Stomach smooth muscle (tissue), 2 donors: ENCODE results near the gene ORC3.
"Not testable (repeated sequence)": the region's sequence is repeated elsewhere in the genome, so short reads cannot be mapped to it uniquely, and the experiment has no call there.

Experiments
- H3K27ac ChIP-seq: one replicate; pipeline ENCODE4 v1.7.0; 2013; ENCODE audit warnings: mild to moderate bottlenecking, low read length, inconsistent platforms
- H3K27me3 ChIP-seq, 2 donors: one replicate each; pipeline ENCODE4 v1.7.0; 2013; ENCODE audit warnings: low read length in 2 of 2; ENCODE audit not compliant: insufficient read depth in 2 of 2, control insufficient read depth in 1 of 2
- H3K36me3 ChIP-seq, 2 donors: one replicate each; pipeline ENCODE4 v1.7.0; 2013; ENCODE audit warnings: low read length in 2 of 2; ENCODE audit not compliant: control insufficient read depth in 2 of 2, insufficient read depth in 2 of 2
- H3K4me1 ChIP-seq: one replicate; pipeline ENCODE4 v1.7.0; 2013; ENCODE audit warnings: low read length; ENCODE audit not compliant: control insufficient read depth, insufficient read depth
- H3K4me3 ChIP-seq, 2 donors: one replicate each; pipeline ENCODE4 v1.7.0; 2013; ENCODE audit warnings: low read length in 2 of 2
- H3K9ac ChIP-seq, 2 donors: one replicate each; pipeline ENCODE4 v1.7.0; 2013; ENCODE audit warnings: low read length in 2 of 2, mild to moderate bottlenecking in 1 of 2
- H3K9me3 ChIP-seq, 2 donors: one replicate each; pipeline ENCODE4 v1.7.0; 2013; ENCODE audit warnings: low read length in 2 of 2; ENCODE audit not compliant: control insufficient read depth in 2 of 2
- donor health status: healthy.
- donor health status: Pancreatic carcinoma.

The ORC3 gene

DNA sequence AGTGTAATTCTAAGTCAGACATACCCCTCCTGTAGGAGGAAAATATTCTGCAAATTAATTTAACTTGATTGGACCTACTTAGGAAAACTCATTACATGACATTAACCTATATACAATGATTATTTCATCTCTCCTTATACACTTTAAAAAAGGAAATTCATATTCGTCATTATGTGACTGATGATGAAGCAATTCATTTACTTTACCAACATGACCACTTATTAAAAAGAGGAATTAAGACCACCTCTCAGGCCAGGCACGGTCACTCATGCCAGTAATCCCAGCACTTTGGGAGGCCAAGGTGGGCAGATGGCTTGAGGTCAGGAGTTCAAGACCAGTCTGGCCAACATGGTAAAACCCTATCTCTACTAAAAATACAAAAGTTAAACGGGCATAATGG, 100.5 kb downstream of the ORC3 start:
- no peak overlapping the region for H3K4me3 ChIP-seq
- no peaks in the 10 kb centered on the region for H3K4me1 ChIP-seq
- H3K36me3 ChIP-seq: no peaks in the 10 kb centered on the region
- H3K27ac ChIP-seq: no peak overlapping the region
- H3K9me3 ChIP-seq: no peaks in the 10 kb centered on the region
- no peak overlapping the region for H3K9ac ChIP-seq
- H3K27me3 ChIP-seq: no peaks in the 10 kb centered on the region

DNA sequence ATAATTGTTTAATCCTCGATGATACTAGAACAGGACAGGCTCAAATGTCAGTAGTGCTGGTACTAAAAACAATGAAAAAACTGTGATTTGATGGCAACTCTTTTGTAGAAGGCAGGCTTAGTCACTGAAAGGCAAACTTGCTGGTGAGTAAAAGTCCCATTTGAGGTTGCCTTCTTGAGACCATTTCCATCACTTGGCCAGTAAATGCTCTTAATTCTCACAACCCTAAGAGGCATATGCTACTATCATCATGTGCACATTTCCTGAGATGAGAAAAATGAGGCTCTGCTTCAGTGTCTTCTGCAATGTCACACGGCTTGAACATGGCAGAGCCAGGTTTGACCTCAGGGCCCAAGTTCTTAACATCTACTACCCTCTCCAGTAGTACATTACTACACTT, 102.2 kb downstream of the ORC3 start:
- H3K4me3 ChIP-seq: no peak overlapping the region
- no peak overlapping the region for H3K27ac ChIP-seq
- H3K36me3 ChIP-seq: no peaks in the 10 kb centered on the region
- no peak overlapping the region for H3K9ac ChIP-seq
- H3K4me1 ChIP-seq: no peaks in the 10 kb centered on the region
- no peaks in the 10 kb centered on the region for H3K9me3 ChIP-seq
- no peaks in the 10 kb centered on the region for H3K27me3 ChIP-seq

DNA sequence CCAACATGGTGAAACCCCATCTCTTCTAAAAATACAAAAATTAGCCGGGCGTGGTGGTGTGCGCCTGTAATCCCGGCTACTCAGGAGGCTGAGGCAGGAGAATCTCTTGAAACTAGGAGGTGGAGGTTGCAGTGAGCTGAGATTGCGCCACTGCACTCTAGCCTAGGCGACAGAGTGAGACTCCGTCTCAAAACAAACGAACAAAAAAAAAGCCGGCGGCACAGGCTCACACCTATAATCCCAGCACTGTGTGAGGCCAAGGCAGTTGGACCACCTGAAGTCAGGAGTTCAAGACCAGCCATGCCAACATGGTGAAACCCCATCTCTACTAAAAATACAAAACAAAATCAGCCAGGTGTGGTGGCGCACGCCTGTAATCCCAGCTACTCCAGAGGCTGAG, 106.9 kb downstream of the ORC3 start:
- not testable (repeated sequence) for H3K4me3 ChIP-seq, H3K27me3 ChIP-seq, H3K36me3 ChIP-seq, H3K27ac ChIP-seq, H3K4me1 ChIP-seq, H3K9me3 ChIP-seq, H3K9ac ChIP-seq

DNA sequence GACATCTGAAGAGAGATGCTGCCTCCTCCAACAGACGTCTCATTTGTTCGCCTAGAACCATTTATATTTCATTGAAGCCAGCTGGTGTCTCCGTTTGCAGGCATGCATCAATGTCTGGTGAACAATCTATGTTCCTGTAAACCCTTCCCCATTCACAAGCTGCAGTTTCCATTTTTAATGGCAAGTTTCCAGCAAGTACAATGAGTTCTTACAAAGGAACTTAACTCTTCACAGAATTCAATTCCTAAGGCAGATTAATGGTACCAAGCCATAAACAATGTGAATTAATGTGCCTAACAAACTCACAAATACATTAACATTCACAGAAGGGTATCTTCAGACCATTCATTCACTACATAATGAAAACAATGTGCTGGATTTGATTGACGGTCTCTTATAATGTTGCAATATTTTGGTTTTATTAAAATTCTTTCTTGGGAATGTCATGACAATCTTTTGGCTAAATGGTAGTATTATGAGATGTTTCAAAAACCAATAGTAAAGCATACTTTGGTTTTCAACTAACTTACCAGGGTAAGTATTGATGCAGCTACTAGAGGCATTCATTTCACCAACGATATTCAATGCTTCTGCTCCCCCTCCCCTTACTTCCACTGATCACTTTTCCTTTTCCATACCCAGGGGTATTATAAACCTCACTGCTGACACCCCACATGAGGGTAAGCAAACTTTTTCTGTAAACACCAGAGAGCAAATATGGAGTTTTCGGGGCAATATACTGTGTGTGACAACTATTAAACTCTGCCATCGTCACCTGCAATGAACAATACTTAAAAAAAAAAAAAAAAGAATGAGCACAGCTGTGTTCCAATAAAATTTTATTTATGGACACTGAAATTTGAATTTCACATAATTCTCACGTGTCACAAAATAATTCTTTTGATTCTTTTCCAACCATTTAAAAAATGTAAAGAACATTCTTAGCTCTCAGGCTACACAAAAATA, 107.9 kb downstream of the ORC3 start:
- Histone ChIP-seq H3K9me3 (no peaks in the 10 kb centered on the region), H3K4me3 (peak overlapping the region; percentile 17 to 78), H3K9ac (no peak overlapping the region), H3K36me3 (no peaks in the 10 kb centered on the region), H3K4me1 (peaks cover 9% of the 10 kb centered on the region), H3K27me3 (no peaks in the 10 kb centered on the region), H3K27ac (no peak overlapping the region)

DNA sequence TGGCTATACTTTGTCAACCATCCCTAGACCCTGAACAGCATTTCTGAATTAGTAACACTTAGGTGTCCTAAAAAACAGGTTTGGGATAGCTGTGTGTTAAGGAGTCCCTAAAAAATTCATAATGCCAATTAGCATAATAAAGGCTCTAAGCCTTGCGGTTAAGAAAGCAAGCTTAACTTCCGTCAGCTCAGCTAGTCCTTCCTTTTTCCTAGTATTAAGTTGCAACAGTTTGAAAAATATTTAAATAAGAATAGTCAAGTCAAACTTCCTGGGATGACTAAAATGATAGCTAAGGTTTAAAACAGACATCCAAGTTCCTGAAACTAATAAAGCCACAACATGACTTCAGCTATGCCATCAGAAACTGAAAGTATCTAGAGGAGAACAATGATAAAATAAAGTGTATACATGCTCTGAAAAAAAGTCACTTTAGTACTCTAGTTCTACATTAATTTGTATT, 108.6 kb downstream of the ORC3 start:
- no peaks in the 10 kb centered on the region for H3K27me3 ChIP-seq
- no peaks in the 10 kb centered on the region for H3K36me3 ChIP-seq
- peak overlapping the region; percentile 78 to 88 for H3K4me3 ChIP-seq
- H3K9ac ChIP-seq: no peak overlapping the region
- peaks cover 9% of the 10 kb centered on the region for H3K4me1 ChIP-seq
- H3K27ac ChIP-seq: no peak overlapping the region
- no peaks in the 10 kb centered on the region for H3K9me3 ChIP-seq

DNA sequence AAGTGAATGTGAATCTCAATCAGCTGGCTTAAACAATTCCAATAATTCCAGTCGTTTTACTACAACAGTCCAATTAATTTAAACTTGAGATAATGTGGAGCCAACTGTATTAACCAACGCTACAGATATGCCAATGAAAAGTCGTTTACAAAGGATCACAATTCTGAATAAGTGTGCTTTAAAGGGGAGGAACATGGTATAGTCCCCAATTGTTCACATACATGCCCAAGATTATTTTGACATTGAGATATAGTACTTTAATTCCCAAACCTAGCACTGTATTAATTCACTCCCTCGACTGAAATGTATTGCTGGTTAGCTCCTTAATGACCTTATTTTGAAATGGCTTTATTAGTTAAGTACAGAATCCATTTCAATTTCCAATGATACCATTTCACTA, 109.6 kb downstream of the ORC3 start:
- H3K36me3 ChIP-seq: no peaks in the 10 kb centered on the region
- peak overlapping the region; percentile 78 to 88 for H3K4me3 ChIP-seq
- H3K9me3 ChIP-seq: no peaks in the 10 kb centered on the region
- no peaks in the 10 kb centered on the region for H3K27me3 ChIP-seq
- no peak overlapping the region for H3K27ac ChIP-seq
- peaks cover 9% of the 10 kb centered on the region for H3K4me1 ChIP-seq
- H3K9ac ChIP-seq: no peak overlapping the region

DNA sequence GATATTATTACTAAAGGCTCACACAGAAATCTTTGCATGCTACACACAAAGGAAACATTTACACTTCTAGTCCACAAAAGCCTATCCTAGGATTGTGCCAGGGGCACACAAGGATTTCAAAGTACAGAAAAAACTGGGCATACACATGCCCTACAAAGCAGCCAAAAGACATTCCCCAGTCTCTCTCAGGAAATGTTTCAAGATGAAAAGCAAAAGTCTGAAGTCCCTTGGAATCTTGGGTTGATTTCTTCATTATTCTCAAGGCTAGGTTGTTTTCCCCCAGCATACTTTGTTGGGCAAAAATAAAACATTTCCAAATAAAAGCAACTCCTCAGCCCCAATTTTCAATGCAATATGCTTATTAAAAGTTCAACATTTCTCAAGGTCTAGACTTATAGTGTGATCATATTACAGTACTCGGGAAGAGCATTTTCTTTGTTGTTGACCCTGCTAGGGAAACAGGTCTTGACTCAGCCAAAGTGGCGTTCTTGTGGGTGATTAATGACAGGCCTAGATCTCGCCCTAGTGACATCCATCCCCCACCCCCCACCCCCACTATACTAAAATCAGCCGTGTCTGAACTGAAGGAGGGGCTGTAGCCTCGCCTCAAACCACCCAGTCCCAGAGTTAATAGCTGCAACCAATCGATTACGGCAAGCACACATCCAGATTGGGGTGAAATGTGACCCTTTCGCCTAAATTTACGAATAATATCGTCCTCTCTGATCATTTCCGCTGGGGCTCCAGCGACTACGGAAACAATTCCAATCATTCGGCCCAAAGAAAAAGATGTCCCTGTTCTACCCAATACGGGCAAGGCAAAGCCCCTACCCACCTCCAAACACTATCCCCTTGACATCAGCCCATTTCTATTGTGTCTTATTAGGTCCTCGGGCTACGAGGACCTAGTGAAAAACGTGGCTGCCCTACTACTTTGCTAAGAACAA, 110.7 kb downstream of the ORC3 start:
- Histone ChIP-seq H3K27ac (peak overlapping the region; percentile 92), H3K9ac (peak overlapping the region; percentile 88 to 93), H3K36me3 (no peaks in the 10 kb centered on the region), H3K4me1 (peaks cover 9% of the 10 kb centered on the region), H3K9me3 (no peaks in the 10 kb centered on the region), H3K27me3 (no peaks in the 10 kb centered on the region), H3K4me3 (peak overlapping the region; percentile 78 to 88)

DNA sequence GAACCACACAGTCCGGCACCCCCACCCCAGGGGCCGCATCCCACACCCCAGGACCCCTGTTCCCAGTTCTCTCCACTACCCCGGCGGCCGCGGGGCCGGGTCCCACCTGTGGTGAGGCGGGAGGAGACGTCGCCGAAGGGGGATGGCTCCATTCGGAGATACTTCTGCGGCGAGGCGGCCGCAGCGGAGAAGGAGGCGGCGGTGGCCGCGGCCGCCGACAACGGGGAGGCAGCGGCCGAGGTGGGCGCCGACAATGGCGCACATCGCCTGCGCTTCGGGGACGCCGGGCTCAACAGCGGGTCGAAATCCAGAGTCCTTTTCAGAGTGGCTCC, 111.4 kb downstream of the ORC3 start:
- H3K36me3 ChIP-seq: no peaks in the 10 kb centered on the region
- H3K27ac ChIP-seq: peak overlapping the region; percentile 92
- no peaks in the 10 kb centered on the region for H3K27me3 ChIP-seq
- H3K9ac ChIP-seq: peak overlapping the region; percentile 88 to 93
- peak overlapping the region; percentile 78 to 88 for H3K4me3 ChIP-seq
- no peaks in the 10 kb centered on the region for H3K9me3 ChIP-seq
- peaks cover 9% of the 10 kb centered on the region for H3K4me1 ChIP-seq

DNA sequence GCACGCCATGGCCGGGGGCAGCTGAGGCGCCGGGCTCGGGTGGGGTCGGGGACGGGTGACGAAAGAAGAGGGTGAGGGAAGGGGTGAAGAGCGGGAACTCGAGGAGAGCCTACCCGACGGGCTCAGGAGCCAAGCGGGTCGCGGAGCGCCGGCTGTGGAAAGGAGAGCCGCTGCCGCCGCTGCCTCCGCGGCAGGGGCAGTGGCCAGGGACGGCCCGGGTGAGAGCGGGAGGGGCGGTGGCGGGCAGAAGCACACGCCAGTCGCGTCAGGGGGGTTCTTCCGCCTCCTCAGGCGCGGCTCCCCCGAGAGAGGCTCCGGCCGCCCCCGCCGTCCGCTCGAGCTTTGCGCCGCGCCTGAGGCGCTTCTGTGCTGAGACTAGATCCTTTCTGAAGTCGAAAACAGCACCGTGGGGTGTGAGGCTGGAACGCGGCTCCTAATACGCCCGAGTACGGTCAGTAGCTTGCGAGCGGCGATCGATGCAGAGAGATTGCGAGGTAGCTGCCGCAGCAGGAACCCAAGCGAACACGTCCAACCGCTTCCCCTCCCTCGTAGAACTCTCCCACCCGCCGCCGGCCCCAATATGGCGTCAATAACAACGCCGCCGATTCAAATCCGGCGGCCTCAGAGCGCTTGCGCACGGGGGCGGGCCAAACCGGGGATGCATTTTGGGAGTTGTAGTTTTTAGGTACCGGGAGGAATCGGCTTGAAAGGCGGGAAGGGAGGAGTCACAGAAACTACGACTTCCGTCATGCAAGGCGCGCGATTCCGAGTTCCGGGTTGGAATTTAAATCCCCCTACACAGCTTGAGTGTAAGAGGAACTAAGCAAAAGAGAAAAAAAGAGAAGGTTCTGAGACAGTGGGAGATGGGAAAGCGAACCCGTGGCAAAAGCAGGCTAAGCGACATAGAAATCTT, 112.0 kb downstream of the ORC3 start, which contains the start of gene AKIRIN2:
TSS of gene AKIRIN2 (minus strand) at position 558 of the 913 bp plus-strand sequence. CDS start at position 9, 549 bp downstream.
- Histone ChIP-seq H3K27me3 (no peaks in the 10 kb centered on the region), H3K27ac (peak within 1 kb of the TSS; percentile 92), H3K4me3 (peak within 1 kb of the TSS; percentile 78 to 88), H3K36me3 (no peaks in the 10 kb centered on the region), H3K4me1 (peaks cover 9% of the 10 kb centered on the region), H3K9ac (peak within 1 kb of the TSS; percentile 88 to 93), H3K9me3 (no peaks in the 10 kb centered on the region)

DNA sequence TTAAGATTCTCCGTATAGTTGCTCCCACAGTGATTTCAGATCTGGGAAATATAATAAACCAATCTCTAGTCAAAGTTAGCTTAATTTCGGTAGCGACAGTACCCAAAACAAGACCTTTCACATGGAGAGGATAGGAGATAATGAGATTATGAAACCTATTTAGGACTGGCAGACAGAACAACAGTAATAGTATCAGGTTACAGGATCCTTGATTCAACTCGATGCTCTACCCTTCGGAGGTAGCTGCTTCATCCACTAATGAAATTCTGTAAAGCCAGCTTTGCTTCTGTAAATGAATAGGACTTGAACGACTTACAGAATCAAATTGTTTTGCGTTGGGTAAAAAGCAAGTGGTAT, 112.6 kb downstream of the ORC3 start:
- H3K9me3 ChIP-seq: no peaks in the 10 kb centered on the region
- peak overlapping the region; percentile 78 to 88 for H3K4me3 ChIP-seq
- peak overlapping the region; percentile 58 to 93 for H3K9ac ChIP-seq
- H3K27me3 ChIP-seq: no peaks in the 10 kb centered on the region
- peak overlapping the region; percentile 92 for H3K27ac ChIP-seq
- no peaks in the 10 kb centered on the region for H3K36me3 ChIP-seq
- peaks cover 5% of the 10 kb centered on the region for H3K4me1 ChIP-seq
